Ovary (tissue), 9 donors: Measurements from ENCODE around the gene ALG14. TPM values are rescaled to one million over a fixed set of nuclear protein-coding genes. Genes with fewer than 3 reads are reported as not detected.

Experiments
- DNase-seq, 5 donors: peaks; one replicate each; pipeline ENCODE4 v3.0.0-alpha.2; 2019 to 2020
- H3K27ac ChIP-seq, 2 donors: fragments of 200-600 bp; one replicate each; pipeline versions ENCODE4 v1.5.1 to v1.8.0; 2019 to 2022
- H3K27me3 ChIP-seq: fragments of 200-600 bp; one replicate; pipeline ENCODE4 v1.8.0; 2022
- H3K36me3 ChIP-seq: fragments of 200-600 bp; sonication (generic); one replicate; pipeline ENCODE4 v1.5.1; 2019
- H3K4me1 ChIP-seq: one replicate; pipeline ENCODE4 v1.8.1; 2013; ENCODE audit warnings: mild to moderate bottlenecking, moderate library complexity; ENCODE audit not compliant: insufficient read depth
- H3K4me3 ChIP-seq: fragments of 200-600 bp; sonication (generic); one replicate; pipeline ENCODE4 v1.5.1; 2017
- H3K9me3 ChIP-seq, 2 donors: fragments of 200-600 bp in 1 of 2; sonication (generic) in 1 of 2; one replicate each; pipeline versions ENCODE4 v1.5.1 to v1.8.1; 2013 to 2019; ENCODE audit warnings: mild to moderate bottlenecking in 1 of 2, moderate library complexity in 1 of 2
- CTCF ChIP-seq, 3 donors: fragments of 450-650 bp in 2 of 3; fragments of 200-600 bp in 1 of 3; IDR thresholded peaks; one replicate each; pipeline versions ENCODE4 v1.5.1 to v1.8.0; 2016 to 2022; ENCODE audit warnings: antibody characterized with exemption in 3 of 3, mild to moderate bottlenecking in 1 of 3
- EP300 ChIP-seq: sonication (generic); formaldehyde crosslinking; IDR thresholded peaks from one replicate; pipeline ENCODE4 v1.6.1; 2017; ENCODE audit warnings: antibody characterized with exemption
- POLR2A ChIP-seq: fragments of 450-650 bp; IDR thresholded peaks from one replicate; pipeline ENCODE4 v1.6.1; 2017; ENCODE audit warnings: antibody characterized with exemption, mild to moderate bottlenecking, moderate library complexity
- WGBS, 3 donors: extraction: QIAGEN DNeasy Blood & Tissue Kit in 1 of 3; methylation state at CpG; one replicate each; pipeline versions ENCODE4 v1.1.5 to v1.1.7; 2013 to 2017; 5-methylcytosine and 5-hydroxymethylcytosine counted together
- intact Hi-C, 4 donors: fragments of 100-400 bp; cut with DNase I; formaldehyde crosslinking; loops; one replicate each; pipeline versions ENCODE4 v1.11.0 to v1.15.1; 2022 to 2023
- polyA plus RNA-seq, 2 donors: library from polyadenylated mRNA; stranded (reverse); fragments of 200-250 nt in 1 of 2; fragments of 350-450 nt in 1 of 2; fragmentation: Illumina TruSeq in 1 of 2; extraction: RNeasy Lipid Tissue Mini Kit (QIAGEN cat#74804) in 1 of 2; gene quantifications; one replicate each; pipeline ENCODE4 v1.2.3, GENCODE V29; 2013 to 2014
- total RNA-seq, 7 donors: library from RNA; depleted of rRNA in 2 of 7; stranded (reverse); fragments of >200 nt in 2 of 7; fragmentation: NEBNext Ultra II Directional in 3 of 7; extraction: Animal tissue kit (Norgen Biotek cat#: 25700) in 3 of 7; gene quantifications; one replicate each; pipeline versions ENCODE4 v1.1.0 to v1.2.4, GENCODE V29; 2016 to 2023
- donor health status: DM: no; HTN: no; CAD: no; lungs with moderate emphysema.
- donor health status: DM: no; HTN: no; CAD: no.
- donor health status: Bipolar disorder and iron deficiency.
- donor health status: DM: yes; HTN: yes; CAD: no.
- donor health status: DM: no; HTN: no; CAD: no.
- donor health status: DM: yes; HTN: yes; CAD: no.

ALG14 gene
- total and polyA plus RNA-seq, 9 donors: 1.2 to 16.3 (median 3.6) TPM

GRCh38 chr1:95006681-95007080, 66.1 kb downstream of the ALG14 start:
- Histone ChIP-seq H3K4me3 (no peak overlapping the region), H3K9me3 (no peaks in the 10 kb centered on the region), H3K27me3 (no peaks in the 10 kb centered on the region), H3K36me3 (no peaks in the 10 kb centered on the region), H3K4me1 (peaks cover 4% of the 10 kb centered on the region), H3K27ac (no peak overlapping the region)
- 71 to 73% (median 72%) methylated on average over 4 of the region's 4 CpGs for WGBS, 3 donors
- no peak for TF ChIP-seq EP300
- no peak for TF ChIP-seq POLR2A
- TF ChIP-seq CTCF (IDR thresholded peaks at IDR 0.05): no peak
- intact Hi-C loops: no loop called here
- DNase-seq: no peak

GRCh38 chr1:95005584-95005983, 67.2 kb downstream of the ALG14 start:
- intact Hi-C loops: no loop called here
- no peak overlapping the region for H3K4me3 ChIP-seq
- no peaks in the 10 kb centered on the region for H3K27me3 ChIP-seq
- H3K9me3 ChIP-seq: no peaks in the 10 kb centered on the region
- no peaks in the 10 kb centered on the region for H3K36me3 ChIP-seq
- TF ChIP-seq POLR2A: no peak
- TF ChIP-seq CTCF (IDR thresholded peaks at IDR 0.05): no peak
- TF ChIP-seq EP300: no peak
- DNase-seq: no peak
- WGBS, 3 donors: 66 to 97% (median 67%) methylated on average over 2 of the region's 2 CpGs
- H3K4me1 ChIP-seq: peaks cover 4% of the 10 kb centered on the region
- H3K27ac ChIP-seq: no peak overlapping the region

- Histone ChIP-seq H3K4me3 (no peak overlapping the region), H3K9me3 (no peaks in the 10 kb centered on the region), H3K4me1 (peaks cover 5% of the 10 kb centered on the region), H3K36me3 (no peaks in the 10 kb centered on the region), H3K27me3 (no peaks in the 10 kb centered on the region), H3K27ac (no peak overlapping the region)
- DNase-seq: no peak
- TF ChIP-seq EP300 (no peak), POLR2A (no peak), CTCF (IDR thresholded peaks at IDR 0.05) (no peak)
- WGBS, 3 donors: 88 to 91% (median 88%) methylated on average over 7 of the region's 7 CpGs
- intact Hi-C loops: no loop called here
Observed at GRCh38 chr1:95004013-95004412, 68.7 kb downstream of the ALG14 start.

- H3K27me3 ChIP-seq: no peaks in the 10 kb centered on the region
- H3K27ac ChIP-seq: peak overlapping the region in 1 of 2 donors; percentile 66
- no peak overlapping the region for H3K4me3 ChIP-seq
- intact Hi-C loops: no loop called here
- DNase-seq: peak in 2 of 5 donors; percentile 21 to 40
- WGBS, 3 donors: 31 to 39% (median 38%) methylated on average over 4 of the region's 4 CpGs
- H3K36me3 ChIP-seq: no peaks in the 10 kb centered on the region
- TF ChIP-seq CTCF (IDR thresholded peaks at IDR 0.05) (no peak), POLR2A (no peak), EP300 (no peak)
- no peaks in the 10 kb centered on the region for H3K9me3 ChIP-seq
- H3K4me1 ChIP-seq: peaks cover 5% of the 10 kb centered on the region
Observed at GRCh38 chr1:95003433-95003738, 69.4 kb downstream of the ALG14 start.
